Measurements from ENCODE around the gene MT1HL1.
"Not testable (repeated sequence)": the region's sequence is repeated elsewhere in the genome, so short reads cannot be mapped to it uniquely, and the experiment has no call there.

Gene MT1HL1

GRCh38 chr1:236978740-236979139 lies 25.5 kb downstream of the MT1HL1 start:
- H3K27ac ChIP-seq (ENCODE audit: low read length): no peak overlapping the region
- no peak overlapping the region for H3K4me2 ChIP-seq (ENCODE audit: low read depth, low read length)
- H2AFZ ChIP-seq (ENCODE audit: low read length): no peak overlapping the region; the same call in 1 of the 2 replicates
- no peaks in the 10 kb centered on the region for H3K9me2 ChIP-seq (replicated peaks; ENCODE audit: insufficient read depth, low read length)
- TF ChIP-seq CTCF (IDR thresholded peaks at IDR 0.05; ENCODE audit: low read length) (no peak), EZH2phosphoT487 (IDR thresholded peaks at IDR 0.05; ENCODE audit: low read length) (no peak), EZH2 (optimal IDR thresholded peaks at IDR 0.05; ENCODE audit: low read depth, low read length) (no peak)
- H3F3A ChIP-seq (ENCODE audit: insufficient read depth, low read length): no peaks in the 10 kb centered on the region
- H3K36me3 ChIP-seq (replicated peaks; ENCODE audit: insufficient read depth, low read length): no peaks in the 10 kb centered on the region
- H3K4me1 ChIP-seq (ENCODE audit: low read length): no peaks in the 10 kb centered on the region
- no peaks in the 10 kb centered on the region for H3K9me3 ChIP-seq (replicated peaks; ENCODE audit: insufficient read depth, low read length)
- H4K20me1 ChIP-seq (ENCODE audit: insufficient read depth, low read length): no peaks in the 10 kb centered on the region
- H3K79me2 ChIP-seq (ENCODE audit: low read length): no peaks in the 10 kb centered on the region
- H3K27me3 ChIP-seq (replicated peaks; ENCODE audit: insufficient read depth, low read length): no peaks in the 10 kb centered on the region
- no peak for DNase-seq
- no peak overlapping the region for H3K4me3 ChIP-seq (ENCODE audit: low read length)
- no peak overlapping the region for H3K9ac ChIP-seq (ENCODE audit: low read length)

GRCh38 chr1:236975461-236975860 lies 28.8 kb downstream of the MT1HL1 start:
- Histone ChIP-seq H3K9me3 (replicated peaks; ENCODE audit: insufficient read depth, low read length) (no peaks in the 10 kb centered on the region), H3K9ac (ENCODE audit: low read length) (no peak overlapping the region), H3F3A (ENCODE audit: insufficient read depth, low read length) (no peaks in the 10 kb centered on the region), H4K20me1 (ENCODE audit: insufficient read depth, low read length) (no peaks in the 10 kb centered on the region), H3K4me2 (ENCODE audit: low read depth, low read length) (no peak overlapping the region), H3K36me3 (replicated peaks; ENCODE audit: insufficient read depth, low read length) (no peaks in the 10 kb centered on the region), H3K4me1 (ENCODE audit: low read length) (no peaks in the 10 kb centered on the region), H3K79me2 (ENCODE audit: low read length) (no peaks in the 10 kb centered on the region), H3K27me3 (replicated peaks; ENCODE audit: insufficient read depth, low read length) (no peaks in the 10 kb centered on the region), H3K9me2 (replicated peaks; ENCODE audit: insufficient read depth, low read length) (no peaks in the 10 kb centered on the region), H3K27ac (ENCODE audit: low read length) (no peak overlapping the region), H3K4me3 (ENCODE audit: low read length) (no peak overlapping the region), H2AFZ (ENCODE audit: low read length) (no peak overlapping the region)
- DNase-seq: no peak
- TF ChIP-seq CTCF (IDR thresholded peaks at IDR 0.05; ENCODE audit: low read length) (no peak), EZH2phosphoT487 (IDR thresholded peaks at IDR 0.05; ENCODE audit: low read length) (no peak), EZH2 (optimal IDR thresholded peaks at IDR 0.05; ENCODE audit: low read depth, low read length) (no peak)

GRCh38 chr1:236974025-236974424 lies 30.2 kb downstream of the MT1HL1 start:
- H3F3A ChIP-seq (ENCODE audit: insufficient read depth, low read length); H3K36me3 ChIP-seq (replicated peaks; ENCODE audit: insufficient read depth, low read length); H3K9me2 ChIP-seq (replicated peaks; ENCODE audit: insufficient read depth, low read length); H3K27ac ChIP-seq (ENCODE audit: low read length); H4K20me1 ChIP-seq (ENCODE audit: insufficient read depth, low read length); DNase-seq; H2AFZ ChIP-seq (ENCODE audit: low read length); H3K9ac ChIP-seq (ENCODE audit: low read length); H3K4me2 ChIP-seq (ENCODE audit: low read depth, low read length); H3K4me3 ChIP-seq (ENCODE audit: low read length); H3K9me3 ChIP-seq (replicated peaks; ENCODE audit: insufficient read depth, low read length); H3K27me3 ChIP-seq (replicated peaks; ENCODE audit: insufficient read depth, low read length); H3K79me2 ChIP-seq (ENCODE audit: low read length); H3K4me1 ChIP-seq (ENCODE audit: low read length): not testable (repeated sequence)

GRCh38 chr1:236966636-236967035 lies 37.6 kb downstream of the MT1HL1 start:
- no peak for DNase-seq
- Histone ChIP-seq H3K36me3 (replicated peaks; ENCODE audit: insufficient read depth, low read length) (no peaks in the 10 kb centered on the region), H4K20me1 (ENCODE audit: insufficient read depth, low read length) (no peaks in the 10 kb centered on the region), H3K4me3 (ENCODE audit: low read length) (no peak overlapping the region), H3K27me3 (replicated peaks; ENCODE audit: insufficient read depth, low read length) (no peaks in the 10 kb centered on the region), H3K79me2 (ENCODE audit: low read length) (no peaks in the 10 kb centered on the region), H3K4me2 (ENCODE audit: low read depth, low read length) (no peak overlapping the region), H3K9me2 (replicated peaks; ENCODE audit: insufficient read depth, low read length) (no peaks in the 10 kb centered on the region), H3F3A (ENCODE audit: insufficient read depth, low read length) (no peaks in the 10 kb centered on the region), H3K27ac (ENCODE audit: low read length) (no peak overlapping the region), H3K9me3 (replicated peaks; ENCODE audit: insufficient read depth, low read length) (no peaks in the 10 kb centered on the region), H2AFZ (ENCODE audit: low read length) (no peak overlapping the region), H3K9ac (ENCODE audit: low read length) (no peak overlapping the region), H3K4me1 (ENCODE audit: low read length) (no peaks in the 10 kb centered on the region)
- TF ChIP-seq EZH2 (optimal IDR thresholded peaks at IDR 0.05; ENCODE audit: low read depth, low read length) (no peak), EZH2phosphoT487 (IDR thresholded peaks at IDR 0.05; ENCODE audit: low read length) (no peak), CTCF (IDR thresholded peaks at IDR 0.05; ENCODE audit: low read length) (no peak)

Measured in MM.1S (cell line).